NCI-H2196 (cell line): ENCODE results near the gene MSLN.
"Not testable (repeated sequence)": the region's sequence is repeated elsewhere in the genome, so short reads cannot be mapped to it uniquely, and the experiment has no call there.

Experiments
- DNase-seq: peaks from one replicate; lab custom pipeline; 2025; ENCODE audit not compliant: unreplicated experiment; lab: John Stamatoyannopoulos, UW

Gene MSLN

DNA sequence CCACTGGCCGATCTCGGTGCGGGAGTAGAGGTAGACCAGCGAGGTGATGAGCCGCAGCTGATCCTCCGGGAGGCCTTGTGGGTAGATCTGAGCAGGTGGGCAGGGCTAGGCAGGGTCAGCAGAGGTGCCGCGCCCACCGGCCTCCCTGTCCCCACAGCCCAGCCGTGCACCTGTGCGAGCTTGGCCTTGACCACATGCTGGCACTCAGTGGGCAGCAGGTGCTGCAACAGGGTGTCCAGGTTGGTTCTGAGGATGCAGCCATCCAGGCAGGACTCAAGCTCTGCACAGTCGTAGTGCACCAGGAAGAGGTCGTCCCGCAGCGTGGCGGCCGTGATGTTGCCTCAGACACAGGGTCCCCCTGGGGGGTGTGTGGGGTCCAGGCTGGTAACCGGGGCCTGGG, 12.4 kb downstream of the MSLN start:
- no peak for DNase-seq

DNA sequence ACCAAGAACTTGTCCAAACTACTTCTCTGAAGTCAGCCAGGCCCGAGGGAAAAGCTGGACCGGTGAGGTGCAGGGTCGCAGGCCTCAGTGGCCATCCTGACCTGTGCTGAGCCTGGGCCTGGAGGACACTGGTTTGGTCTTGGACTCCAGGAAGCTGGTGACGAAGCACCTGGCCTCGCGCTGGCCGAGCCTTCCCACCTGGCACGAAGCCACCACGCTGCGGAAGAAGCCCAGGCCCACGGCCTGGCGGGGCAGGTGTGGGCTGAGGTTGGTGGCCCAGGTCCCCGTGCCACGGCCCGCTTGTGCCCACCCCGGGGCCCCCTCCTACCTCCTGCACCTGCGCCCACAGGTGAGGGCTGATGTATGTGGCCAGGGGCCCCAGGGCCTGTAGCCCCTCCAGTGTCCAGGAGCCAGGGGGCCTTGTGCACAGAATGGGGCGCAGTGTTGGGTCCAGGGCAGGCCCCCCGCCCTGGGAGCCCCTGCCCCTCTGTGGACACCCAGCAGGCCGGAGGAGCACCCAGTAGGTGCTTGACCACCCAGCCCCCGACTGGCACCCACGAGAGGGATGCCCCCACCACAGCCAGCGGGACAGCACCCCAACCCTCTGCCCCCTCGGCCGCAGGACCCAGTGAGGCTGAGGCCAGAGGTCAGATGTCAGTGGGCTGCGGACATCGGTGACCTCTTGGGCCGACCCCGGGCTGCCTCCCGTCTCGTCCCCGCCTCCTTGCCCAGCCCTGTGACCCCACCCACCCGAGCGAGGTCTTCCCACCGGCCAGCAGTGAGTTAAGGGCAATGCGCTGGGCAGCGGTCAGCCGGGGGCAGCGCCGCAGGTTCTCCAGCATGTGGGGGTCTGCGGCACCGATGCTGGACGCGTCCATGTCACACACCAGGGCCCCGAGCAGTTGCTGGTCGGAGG, 13.8 kb downstream of the MSLN start:
- peak; percentile 28 for DNase-seq

DNA sequence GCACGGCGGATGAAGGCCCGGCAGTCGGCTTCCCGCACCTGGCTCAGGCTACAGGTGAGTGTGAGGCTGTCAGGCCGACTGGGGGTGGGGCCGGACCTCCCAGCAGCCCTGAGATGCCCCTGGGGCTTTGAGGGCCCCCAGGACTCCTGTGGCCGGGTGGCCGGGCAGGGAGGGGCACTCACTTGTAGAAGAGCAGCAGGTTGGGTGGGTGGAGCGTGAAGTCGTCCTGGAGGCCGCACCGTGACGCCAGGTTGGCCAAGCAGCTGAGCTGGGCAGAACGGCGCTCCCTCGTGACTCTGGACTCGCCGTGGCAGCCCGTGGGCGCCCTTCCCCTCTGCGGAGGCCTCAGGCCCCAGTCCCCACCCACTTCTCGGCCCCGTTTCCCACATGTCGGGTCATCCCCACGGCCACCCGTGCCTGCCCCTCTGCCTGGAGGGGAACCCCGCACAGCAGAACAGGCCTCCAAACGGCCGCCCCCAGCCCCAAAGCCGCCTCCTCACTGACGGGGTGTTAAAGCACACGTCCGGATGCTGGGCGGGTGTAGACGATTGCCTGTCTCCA, 14.8 kb downstream of the MSLN start:
- DNase-seq, result no peak

DNA sequence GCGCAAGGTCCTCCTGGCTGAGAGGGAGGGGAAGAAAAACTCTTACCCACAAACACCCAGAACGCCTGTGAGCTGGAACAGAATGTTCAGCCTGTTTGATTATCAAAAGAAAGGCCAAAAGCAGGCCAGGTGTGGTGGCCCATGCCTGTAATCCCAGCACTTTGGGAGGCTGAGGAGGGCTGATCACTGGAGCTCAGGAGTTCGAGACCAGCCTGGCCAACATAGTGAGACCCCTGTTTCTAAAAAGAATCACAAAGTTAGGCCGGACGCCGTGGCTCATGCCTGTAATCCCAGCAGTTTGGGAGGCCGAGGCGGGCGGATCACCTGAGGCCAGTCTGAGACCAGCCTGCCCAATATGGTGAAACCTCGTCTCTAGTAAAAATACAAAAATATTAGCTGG, 15.8 kb downstream of the MSLN start:
- DNase-seq, result not testable (repeated sequence)

DNA sequence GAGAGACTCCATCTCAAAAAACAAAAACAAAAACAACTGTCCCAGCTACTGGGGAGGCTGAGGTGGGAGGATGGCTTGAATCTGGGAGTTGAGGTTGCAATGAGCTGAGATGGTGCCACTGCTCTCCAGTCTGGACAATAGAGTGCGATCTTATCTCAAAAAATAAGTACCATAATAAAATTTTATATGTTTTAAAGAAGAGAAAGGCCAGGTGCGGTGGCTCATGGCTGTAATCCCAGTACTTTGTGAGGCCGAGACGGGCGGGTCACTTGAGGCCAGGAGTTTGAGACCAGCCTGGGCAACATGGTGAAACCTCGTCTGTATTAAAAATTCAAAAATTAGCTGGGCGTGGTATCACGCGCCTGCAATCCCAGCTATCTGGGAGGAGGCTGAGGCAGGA, 16.3 kb downstream of the MSLN start:
- no peak for DNase-seq

DNA sequence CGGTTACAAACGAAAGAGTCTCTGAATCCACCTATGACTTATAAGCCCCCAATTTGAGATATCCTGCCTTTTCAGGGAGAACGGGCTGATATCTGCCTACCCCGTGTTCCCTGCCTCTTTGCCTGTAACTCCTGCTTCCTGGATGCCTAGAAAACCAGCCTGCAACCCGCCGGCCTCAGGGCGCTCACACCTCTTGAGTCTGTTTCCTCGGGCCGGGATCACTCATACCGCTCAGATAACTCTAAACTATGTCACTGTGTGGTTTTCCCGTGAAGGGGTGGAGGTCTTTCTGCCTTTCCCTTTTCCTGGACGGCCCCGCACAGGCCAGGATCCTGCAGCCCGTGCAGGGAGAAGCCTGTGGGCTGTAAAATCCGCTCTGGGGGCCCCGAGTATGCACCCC, 17.3 kb downstream of the MSLN start:
- DNase-seq, result no peak

DNA sequence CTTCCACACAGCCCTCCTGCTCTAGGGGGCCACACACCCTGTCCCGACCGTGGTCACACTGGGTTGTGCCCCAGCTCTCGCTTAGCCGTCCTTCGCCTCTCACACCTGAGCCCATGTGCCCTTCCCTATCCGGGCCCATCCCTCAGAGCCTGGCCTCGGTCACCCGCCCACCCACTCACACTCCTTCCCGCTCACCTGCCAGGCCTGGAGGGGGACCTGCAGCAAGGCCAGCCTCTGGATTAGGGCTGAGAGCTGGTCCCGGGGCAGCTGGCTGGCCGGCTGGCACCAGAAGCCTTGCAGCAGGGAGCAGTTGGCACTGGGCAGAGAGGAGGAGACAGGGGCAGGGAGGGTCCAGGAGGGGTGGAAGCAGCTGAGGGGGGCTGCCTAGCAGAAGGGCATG, 17.9 kb downstream of the MSLN start:
- no peak for DNase-seq

DNA sequence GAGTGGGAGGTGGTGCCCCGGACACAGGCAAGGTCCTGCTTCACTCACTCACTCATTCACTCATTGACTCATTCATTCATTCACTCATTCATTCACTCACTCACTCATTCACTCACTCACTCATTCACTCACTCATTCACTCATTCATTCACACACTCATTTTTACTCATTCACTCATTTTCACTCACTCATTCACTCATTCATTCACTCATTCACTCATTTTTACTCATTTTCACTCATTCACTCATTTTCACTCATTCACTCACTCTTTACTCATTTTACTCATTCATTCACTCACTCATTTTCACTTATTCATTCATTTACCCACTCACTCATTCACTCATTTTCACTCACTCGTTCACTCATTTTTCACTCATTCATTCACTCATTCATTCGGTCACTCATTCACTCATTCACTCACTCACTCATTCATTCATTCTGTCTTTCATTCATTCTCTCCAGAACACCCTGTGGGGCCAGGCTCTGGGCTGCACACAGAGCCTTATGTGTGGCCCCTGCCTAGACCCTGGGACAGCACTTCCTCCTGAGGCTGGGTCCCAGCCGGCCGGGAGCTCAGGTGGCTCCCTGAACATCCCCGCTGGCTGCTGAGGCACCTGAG, 18.5 kb downstream of the MSLN start:
- no peak for DNase-seq

DNA sequence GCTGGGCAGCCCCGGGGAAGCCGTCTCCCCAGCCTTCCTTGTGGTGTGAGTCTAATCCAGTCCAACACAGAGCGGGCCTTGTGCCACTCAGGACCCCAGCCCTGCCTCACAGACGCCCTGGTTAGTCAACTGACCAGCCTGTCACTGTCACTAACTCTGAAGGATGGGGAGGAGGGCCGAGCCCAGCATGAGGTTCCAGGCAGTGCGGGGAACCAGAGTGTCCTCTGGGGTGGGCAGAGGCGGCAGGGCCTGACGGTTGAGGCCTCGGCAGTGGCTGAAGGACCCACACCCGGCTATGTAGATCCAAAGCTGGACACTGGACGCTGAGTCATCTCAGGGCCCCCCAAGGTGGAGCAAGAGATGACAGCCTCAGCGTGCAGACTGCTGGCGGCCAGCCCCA, 19.0 kb downstream of the MSLN start:
- DNase-seq, result no peak

DNA sequence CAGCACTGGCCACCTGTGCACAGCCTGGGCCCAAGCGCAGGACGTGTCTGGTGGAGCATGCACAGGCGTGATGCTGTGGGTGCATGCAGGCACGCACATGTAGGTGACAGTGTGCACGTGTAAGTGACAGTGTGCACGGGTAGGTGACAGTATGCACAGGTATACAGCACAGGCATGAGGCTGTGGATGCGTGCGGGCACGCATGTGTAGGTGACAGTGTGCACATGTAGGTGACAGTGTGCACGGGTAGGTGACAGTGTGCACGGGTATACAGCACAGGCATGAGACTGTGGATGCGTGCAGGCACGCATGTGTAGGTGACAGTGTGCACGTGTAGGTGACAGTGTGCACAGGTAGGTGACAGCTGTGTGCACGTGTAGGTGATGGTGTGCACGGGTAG, 19.8 kb downstream of the MSLN start:
- no peak for DNase-seq

DNA sequence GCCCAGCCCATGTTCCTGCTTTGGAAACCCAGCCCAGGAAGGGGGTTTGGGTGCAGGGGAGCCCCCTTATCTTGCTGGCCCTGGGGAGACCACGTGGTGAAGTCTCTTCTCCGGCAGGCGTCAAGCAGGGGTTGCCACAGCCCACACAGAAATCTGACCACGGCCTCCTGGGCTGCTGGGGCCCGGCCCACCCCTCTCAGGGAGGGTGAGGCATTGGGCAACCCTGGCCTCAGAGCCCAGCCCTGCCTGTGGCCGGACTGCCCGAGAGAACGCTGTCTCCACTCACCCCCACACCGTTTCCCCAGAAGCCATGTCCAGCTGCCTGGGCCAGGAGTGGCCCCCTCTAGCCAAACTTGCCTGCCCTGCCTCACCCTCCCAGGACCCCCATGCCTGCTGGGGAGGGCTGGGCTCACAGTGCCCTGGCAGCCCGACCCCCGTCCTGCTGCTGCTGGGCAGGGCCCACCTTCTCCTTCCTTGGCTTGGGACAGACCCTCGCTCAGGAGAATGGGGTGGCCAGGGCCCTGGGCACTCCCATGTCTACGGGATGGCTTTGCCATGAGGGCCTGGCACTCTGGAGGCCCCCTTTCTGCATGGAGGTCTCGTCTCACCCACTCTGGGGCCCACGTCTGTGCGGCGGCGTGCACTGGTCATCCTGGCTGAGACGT, 20.9 kb downstream of the MSLN start:
- no peak for DNase-seq

DNA sequence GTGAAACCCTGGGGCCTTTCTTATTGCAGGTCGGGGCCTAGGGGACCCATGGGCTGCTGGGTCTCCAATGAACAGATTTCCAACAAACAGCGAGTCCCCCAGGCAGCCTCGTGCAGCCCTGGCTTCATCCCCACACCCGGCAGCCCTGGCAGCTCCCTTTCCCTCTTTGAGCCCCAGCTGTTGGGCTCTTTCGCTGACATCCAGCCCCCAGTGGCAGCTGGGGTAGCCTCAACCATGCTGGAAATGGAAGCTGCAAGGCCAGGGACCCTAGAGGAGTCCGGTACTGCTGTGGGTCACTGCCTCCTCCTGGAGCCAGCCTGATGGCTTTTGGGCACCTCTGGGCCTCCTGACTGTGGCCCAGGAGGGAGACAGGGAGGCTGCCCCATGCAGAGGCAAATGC, 21.7 kb downstream of the MSLN start:
- no peak for DNase-seq

DNA sequence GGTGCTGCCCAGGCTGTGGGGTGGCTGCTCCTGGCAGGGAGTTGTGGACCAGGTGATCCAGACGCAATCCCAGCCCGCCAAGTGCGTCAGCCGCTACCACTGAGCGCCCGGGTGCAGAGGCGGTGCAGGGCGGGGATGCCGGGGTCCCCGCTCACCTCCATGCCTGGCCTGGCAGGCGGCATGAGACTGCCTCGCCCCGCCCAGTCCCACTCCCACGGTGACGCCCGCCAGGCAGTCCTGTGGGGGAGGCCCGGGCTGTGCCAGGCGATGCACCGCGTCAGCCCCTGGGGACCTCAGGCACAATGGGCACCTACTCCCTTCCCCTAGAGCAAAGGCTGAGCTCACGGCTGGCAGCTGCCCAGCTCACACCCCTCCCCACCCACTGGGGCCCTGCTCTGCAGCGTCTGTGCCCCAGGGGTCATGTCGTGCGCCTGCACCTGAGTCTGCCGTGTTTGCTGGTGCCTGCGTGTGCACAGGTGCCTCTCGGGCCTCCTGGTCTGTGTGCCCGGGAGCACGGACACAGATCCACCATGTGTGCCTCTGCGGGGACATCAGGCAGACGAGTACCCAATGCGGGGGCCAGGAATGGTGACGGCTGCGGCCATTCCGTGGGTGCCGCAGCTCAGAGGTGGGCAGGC, 22.4 kb downstream of the MSLN start:
- DNase-seq, result no peak

DNA sequence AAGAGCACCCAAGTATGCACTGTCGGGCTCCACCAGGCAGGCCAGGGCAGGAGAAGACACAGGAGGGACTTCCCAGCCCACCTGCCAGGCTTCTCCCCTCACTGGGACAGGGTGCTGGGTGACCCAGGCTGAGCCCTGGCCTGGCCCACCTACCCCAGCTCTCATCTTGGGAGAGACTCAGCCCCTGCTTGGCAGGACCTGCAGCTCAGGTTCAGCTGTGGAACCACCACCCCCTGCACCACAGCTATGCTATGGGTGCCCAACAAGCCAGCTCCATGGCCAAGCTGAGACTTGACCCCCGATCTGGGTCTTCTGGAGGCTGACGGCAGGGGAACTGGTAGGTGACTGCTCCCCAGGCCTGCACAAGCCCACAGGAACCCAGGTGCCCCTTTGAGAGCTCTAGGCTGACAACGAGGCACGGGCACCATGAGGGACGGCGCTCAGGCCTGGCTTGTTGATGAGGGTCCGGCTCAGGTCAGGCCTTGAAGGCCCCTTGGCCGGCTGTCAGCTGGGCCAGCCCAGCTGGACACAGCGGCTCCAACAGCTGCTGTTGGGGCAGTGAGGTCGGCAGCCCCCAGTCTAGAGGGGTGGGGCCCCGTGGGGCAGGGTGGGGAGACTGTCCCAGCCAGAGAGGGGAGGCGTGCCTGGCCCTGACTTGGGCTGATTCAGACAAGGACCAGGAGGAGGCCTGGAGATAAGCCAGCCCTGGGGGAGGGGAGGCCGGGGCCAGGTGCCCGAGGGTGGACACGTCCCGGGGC, 23.0 kb downstream of the MSLN start:
- no peak for DNase-seq

DNA sequence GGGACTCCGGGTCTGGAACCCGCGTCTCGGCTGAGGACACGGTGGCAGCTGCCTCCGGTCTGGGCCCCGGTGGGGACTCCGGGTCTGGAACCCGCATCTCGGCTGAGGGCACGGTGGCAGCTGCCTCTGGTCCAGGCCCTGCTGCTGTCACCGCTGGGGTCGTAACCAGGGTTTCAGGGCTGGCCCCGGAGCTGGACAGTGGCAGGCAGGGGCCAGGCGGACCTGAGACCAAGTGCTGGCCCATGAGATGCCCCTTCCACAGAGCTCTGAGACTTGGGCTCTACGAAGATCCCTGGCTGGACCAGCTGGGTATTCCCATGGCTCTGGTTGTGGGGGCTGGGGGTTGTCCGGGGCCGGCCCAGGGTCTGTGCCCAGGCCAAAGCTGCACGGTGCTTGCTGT, 23.9 kb downstream of the MSLN start:
- DNase-seq, result no peak

DNA sequence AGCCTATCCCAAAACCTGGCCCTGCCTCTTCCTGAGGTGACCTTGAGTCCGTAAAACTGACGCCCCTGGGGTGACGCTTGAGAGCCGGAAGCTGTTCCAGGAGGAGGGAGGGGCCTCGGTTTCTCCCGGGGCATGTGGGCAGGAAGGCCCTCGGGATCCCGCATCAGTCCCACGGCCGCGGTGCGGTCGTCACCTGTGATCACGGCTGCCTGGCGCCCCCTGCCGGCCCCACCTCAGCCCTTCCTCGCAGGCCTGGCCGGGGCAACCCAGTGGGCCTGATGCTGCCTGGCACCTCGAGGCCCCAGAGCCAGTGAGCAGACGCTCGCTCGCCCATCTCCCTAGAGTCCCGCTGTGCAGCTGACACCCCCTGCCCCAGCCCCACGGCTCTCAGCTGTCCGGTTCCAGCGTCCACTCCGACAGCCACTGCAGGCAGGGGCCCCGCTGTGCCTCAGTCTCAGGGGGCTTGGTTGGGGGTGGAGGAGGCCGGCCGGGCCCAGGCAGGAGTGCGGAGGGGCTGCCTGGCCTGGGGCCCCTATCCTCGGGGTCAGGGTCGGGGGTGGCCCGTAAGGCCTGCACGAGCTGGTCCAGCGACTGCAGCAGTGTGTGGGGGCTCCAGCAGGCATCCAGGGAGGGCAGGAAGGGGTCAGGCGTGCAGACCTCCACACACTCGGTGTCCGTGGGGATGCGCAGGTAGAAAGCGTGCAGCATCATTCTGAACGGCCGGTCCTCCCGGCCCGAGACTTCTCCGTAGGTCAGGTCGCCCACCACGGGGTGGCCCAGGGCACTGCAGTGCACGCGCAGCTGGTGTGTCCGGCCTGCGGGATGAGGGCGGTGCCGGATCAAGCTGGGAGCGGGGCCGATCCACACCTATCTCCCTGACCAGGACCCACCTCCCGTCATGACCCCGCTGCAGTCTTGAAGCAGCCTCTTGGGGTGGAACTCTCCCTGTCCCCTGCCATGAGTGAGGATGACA, 25.3 kb downstream of the MSLN start:
- peak; percentile 33 for DNase-seq

DNA sequence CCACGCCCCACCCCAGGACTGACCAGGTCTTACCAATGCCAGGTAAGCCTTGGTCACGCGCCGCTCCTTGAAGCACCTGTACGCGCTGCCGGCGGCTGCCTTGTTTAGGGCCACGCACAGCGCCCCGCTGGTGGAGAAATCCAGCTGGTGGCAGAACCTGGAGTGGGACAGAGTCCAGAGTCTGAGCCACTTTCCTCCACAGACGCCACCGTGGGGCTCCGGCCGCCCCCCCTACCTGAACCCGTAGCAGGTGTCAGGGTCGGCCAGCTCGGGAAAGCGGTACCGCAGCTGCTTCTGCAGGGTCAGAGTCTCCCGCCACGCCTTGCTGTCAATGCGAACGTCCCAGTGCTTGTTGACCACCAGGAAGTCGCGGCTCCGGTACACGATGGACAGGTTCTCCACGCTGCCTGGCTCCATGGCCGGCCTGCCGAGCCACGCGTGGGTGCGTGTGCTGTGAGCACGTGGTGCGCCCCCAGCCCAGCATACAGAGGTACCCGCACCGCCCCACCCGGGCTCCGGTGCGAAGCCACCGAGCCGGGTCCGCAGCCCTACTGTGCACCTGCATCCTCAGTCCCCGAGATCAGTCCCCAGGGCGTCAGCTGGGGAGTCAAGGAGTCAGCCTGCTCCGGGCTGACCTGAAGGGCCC, 26.9 kb downstream of the MSLN start:
- DNase-seq, result no peak

DNA sequence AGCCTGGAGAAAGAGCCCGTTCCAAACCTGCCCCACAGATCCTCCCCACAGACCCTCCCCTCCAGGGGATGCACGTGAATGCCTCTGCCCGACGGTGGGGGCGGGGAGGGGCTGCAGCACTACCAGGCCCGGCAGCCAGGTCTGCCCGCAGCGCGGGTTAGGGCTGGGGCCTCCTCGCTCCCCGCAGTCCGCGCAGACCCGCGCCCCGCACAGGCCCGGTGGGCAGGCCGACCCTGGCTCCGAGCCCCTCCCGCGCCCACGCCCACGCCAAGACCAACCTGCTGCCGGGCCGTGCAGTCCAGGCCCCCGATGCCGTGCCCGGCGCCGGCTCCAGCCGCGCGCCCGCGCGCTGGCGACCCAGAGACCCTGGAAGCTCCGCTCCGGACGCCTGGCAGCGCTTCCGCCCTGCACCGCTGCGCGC, 27.5 kb downstream of the MSLN start, which contains the start of gene RPUSD1:
Gene RPUSD1 (minus strand): TSS at position 404 of the 421 bp plus-strand sequence. CDS start 644 bp downstream, outside the sequence.
- DNase-seq, result no peak
